ENCODE results near the gene PRPF18.

Gene PRPF18

DNA sequence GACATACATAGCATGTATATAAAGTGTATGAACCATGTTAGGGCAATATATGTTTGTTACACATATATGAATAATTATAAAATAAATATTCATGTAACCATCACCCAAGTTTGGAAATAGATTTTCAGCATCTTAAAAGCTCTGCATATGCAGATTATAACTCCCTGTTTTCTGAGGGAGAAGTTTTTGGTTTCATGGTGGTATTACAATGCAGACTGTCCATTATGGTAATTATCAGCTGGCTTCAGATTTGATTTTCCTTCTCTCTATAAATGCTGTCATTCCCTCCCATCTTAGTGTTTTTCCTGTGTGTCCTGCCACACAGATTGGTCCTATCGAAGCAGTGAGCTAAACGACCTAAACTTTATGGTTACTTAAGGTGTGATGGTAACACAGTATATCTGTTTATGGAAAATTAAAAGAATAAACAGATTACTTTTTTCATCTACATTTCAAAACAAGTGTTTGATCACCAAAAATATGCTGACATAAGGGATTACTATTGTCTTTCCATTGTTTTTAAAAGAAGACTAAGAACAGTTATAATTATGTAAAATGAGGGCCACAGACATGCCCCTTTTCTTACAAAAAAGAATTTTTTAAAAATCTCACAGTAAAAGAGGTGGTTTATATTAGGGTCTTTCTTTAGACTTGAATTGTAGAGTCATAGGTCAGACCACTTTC is 17.7 kb downstream of the PRPF18 start:
- no peak for DNase-seq (ENCODE audit: low spot score)

DNA sequence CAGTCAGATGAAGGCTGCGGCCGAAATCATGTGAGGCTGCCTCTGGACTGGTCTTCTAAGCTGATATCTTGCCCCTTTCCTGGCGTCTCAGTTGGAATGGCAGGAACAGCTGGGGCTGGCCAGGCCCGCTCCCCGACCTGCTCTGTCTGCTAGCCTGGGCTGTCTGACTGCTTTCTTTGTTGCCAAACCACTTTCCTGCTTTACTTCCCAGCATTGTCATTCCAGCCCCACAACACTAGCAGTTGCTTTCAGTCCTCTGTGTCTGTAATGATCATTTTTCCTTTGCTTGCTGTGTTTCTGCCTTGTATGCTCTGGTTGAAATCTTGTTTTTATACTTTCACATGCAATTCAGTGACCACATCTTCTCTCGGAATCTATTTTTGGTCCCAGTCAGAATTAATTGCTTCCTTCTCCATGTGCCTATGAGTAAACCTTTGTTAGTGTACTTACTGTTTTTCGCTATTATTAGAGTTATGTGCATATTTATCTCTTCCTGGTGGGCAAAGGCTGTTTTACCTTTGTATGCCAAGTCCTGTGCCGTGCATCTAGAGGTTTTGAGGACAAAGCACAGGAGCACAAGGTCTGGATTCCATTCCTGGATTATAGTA is 21.6 kb downstream of the PRPF18 start:
- no peak for DNase-seq (ENCODE audit: low spot score)

DNA sequence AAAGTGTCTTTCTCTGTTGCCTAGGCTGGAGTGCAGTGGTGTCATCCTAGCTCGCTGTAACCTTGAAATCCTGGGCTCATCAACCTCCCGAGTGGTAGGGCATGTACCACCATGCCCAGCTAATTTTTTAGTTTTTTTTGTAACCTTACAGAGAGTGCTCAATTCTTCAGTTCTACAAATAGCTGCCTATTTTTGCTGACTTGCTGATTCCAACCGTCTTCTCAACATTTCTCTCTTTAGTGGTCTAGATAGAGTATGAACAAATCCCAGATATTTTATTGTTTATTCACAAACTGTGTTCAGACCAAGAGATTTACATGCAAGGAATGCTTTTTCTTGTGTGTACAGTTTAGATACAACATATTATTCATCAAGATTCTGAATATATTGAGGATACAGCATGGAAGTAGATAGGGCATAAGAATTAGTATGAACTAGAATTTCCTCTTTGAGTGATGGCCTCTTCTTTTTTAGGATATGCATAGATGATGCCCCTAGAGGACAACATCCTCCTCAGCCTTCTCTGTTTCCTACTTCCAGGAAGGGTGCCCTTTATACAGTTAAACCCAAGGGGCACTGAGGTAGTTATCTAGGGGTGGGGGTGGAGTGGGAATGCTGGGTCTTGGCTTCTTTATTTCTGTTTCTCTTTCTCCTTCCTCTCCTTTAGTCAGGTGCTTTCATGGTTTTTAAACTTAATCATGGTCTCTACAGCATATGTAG is 26.0 kb downstream of the PRPF18 start:
- no peak for DNase-seq (ENCODE audit: low spot score)

DNA sequence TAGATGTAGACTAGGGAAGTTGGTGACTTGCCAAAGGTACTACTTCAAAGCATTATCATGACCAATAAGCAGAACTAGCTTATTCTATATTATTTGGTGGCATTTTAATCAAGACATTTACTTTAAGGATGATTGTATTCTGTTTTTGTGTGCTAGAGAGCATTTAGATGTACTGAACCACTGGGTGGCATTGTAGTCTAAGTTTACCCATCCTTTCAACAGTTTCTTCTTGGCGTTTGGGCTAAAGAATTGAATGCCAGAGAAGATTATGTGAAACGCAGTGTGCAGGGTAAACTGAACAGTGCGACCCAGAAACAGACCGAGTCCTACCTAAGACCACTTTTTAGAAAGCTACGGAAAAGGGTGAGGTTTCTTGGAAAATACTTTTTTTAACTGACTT is 26.8 kb downstream of the PRPF18 start:
- no peak for DNase-seq (ENCODE audit: low spot score)

DNA sequence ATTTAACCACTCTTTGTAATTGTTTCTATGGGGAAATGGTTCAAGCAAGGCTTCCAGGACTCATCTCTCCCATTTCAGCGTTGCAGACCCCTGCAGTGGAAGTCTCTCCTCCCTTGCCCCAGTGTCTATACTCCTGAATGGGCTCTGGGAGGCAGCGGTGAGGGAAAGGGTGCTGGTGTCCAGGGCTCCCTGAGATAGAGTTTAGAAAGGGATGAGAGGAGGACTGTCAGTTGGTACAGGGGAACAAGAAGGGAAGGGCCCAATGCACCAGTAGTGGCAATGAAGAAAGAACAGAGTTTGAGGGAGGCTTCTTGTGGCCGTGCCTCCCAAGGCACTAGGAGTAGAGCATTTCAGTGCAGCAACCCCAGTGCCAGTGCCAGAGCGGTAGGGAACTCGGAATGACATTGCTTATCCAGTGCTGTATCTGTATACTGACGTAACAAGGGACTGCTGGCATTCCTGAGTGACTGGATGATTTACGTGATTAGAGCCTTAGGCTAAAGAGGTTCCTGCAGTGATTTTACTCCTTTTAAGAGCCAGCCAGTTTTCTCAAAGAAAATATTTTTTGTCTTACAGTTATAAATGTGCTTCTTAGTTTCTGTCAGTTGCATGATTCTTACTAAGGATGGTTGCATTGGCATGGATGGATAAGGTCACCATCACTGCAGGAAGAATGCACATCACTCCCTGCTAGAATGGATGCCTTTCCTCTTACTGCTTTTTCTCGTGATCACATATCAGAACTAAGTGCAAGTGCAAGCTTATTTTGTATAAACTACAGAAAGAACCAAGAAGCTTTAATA is 28.0 kb downstream of the PRPF18 start:
- no peak for DNase-seq (ENCODE audit: low spot score)

DNA sequence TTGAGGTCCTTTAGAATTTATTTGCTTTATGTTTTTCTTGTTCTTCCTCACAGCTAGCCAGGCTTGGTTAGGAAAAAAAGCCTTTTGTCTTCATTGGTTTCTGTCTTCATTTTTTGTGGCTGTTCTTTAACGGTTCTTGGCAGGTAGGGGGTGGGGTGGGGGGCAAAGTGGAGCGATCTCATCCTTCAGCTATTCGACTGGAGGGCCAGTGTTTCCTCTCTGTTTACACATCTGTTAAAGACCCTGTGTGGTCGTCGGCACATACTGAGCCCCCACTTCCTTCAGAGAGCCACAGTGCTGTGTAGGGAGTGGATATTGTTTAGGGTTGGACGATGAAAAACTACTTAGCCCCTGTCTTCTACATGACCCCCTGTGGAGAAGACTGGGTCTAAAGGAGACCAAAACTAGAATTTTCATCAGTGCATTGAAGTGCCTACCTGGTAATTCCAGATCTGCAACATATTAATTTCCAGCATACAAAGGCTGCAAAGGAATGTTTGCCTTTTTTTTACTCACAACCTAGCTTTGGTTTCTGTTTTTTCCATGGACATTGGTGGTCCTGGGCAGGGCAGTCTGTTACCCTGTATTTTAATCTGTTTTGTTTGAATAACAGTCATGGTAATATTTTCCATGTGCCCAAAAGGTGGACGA is 29.0 kb downstream of the PRPF18 start:
- no peak for DNase-seq (ENCODE audit: low spot score)

DNA sequence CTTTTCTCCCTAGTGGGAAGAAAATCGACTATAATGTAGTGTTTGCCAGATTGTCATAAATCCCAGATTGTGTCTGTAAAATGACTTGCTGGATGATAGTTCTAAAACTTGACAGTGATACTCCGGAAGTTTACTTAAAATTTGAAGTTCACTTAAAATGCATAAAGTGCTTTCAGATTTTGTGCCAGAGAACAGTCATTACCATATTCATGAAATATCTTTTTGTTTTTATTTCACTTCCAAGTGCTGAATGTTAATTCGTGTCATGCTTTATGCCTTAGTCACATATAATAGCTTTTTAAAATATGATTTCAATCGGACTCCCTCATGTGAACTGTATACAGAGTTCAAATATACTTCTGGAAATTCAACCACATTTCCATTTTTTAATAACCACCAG is 30.4 kb downstream of the PRPF18 start:
- DNase-seq (ENCODE audit: low spot score) = no peak

DNA sequence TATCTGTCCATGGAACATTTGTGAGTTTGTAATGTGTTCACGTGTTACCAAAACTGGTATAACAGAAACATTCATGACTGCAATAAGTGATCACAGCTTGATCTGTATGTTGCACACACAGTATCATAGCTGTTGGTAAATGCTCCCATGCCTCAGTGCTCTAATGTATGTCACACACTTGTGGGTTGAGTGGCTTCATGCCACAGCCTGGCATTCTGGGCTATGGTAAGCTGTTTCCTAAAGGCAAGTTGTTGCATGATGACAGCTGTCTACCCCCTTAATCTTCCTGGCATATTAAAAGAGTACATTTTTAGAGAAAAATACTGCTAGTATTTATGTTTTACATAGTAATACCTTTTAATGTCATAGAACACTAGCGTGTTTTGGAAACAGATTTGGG is 35.2 kb downstream of the PRPF18 start:
- no peak for DNase-seq (ENCODE audit: low spot score)

DNA sequence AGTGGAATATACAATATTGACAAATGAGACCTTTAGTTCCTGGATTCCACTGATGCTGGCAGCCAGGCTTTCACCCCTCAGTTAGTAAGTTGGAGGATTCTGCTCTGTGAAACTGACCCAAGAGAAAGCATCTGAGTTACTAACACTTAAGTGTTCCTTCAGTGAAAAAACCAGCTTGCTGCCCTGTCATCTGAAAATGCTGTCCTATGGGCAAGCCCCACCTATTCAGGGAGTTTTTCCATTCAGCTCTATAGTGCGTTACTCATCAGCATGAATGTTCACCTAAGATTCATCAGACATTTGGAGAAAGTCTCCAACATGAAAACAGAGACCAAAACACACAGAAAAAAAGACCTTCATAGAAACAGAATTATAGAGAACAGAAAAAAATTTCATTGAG is 37.9 kb downstream of the PRPF18 start:
- DNase-seq (ENCODE audit: low spot score) = no peak

DNA sequence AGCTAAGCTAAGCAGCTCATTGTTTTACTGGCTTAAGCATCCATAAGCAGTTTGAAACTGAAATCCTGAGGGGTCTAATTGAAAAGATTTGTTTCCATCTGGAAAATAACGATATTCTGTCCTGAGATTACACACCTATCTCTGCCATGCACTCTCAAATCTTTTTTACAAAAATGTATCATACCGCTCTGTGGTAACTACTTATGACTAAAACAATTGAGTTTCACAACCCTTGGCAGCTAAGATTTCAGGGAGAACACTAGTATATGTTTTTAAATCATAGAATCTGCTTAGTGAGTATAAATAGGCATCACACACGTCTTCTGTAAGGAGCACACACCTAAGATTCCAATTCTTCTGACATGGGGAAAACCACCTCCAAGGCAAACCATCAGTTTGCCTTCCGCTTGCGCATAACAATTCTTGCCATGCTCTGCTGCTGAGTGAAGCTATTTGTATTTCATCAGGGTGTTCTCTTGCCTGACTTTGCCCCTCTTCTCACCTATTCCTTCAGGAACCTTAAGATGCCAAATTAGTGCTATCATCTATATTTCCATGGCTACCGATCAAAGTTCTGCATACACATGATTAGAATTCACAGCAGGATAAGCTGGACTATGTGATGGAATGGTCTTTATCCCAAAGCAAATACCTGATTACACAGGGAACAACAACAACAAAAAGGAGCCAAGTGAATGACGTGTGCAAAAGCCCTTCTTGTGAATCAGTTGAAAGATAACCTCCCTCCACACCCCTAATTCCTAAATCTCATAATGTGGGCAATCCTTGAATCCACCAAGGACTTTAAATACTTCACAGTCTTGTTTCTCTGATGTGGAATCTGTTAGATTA is 40.9 kb downstream of the PRPF18 start:
- no peak for DNase-seq (ENCODE audit: low spot score)

DNA sequence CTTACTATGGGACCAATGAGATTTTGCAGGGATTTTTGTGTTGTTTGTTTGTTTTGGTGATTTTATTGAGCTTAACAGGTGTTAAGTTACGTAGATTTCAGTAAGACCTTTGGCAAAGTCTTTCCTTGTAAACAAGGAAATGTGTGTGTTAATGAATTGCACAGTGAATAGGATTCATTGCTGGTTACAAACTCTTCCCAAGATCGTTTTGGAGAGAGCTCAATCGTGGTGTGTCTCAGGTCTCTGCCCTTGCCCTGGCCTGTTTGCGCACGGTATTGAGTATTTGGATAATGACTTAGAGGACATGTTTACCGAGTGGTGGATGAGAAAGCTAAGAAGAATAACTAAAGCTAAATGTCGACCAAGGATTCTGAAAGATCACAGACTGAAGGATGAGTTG is 41.9 kb downstream of the PRPF18 start:
- no peak for DNase-seq (ENCODE audit: low spot score)

DNA sequence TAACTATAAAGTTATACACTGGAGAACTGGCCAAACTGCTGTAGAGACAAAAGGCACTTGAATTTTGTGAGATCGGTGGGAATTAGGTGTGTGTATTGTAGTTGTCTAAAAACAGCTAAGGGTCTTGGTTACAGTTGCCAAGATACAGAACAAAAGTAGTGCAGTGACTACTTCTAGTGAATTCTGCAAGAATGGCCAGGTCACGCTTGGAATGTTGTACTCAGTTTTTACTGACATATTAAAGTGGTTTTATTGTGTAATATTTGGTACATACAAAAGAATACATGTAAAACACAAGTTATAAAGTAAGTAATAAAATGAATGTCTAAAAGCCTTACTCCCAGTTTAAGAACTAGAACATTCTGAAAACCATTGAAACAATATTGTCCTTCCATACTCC is 42.4 kb downstream of the PRPF18 start:
- no peak for DNase-seq (ENCODE audit: low spot score)

DNA sequence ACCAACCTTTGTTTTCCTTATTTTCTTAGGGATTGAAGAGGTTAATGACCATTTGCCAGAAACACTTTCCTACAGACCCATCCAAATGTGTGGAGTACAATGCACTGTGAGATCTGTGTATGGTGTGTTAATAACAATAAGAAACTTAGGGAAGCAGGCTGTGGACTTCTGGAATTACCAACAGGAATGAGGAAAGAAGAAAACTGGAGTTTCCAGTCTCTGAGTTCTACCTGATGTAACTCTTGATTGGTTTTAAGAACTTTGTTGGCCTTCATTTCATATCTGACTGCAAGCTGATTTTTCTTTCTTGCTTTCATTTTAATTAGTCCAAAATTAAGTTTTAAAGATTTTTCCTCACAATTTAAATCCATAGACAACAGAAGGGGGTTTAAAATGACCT is 43.5 kb downstream of the PRPF18 start:
- DNase-seq (ENCODE audit: low spot score) = no peak

DNA sequence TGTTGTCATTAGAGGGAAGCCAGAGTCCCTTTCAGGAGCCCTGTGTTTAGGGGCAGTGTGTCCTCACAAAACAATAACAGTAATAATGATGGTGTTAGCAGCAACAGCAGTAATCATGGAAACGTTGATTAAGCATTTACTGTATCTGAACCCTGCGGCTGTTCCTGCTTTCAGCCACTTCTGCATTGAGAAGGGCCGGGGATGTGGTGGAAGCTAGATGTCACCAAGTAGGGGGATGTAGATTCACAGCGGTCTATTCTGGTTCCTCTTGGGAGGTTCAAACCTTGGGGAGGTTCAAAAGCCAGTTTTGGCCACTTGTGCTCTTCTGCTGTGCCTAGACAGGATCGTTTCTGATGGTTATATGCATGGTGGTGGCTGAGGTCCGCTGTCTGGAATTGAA is 44.8 kb downstream of the PRPF18 start:
- no peak for DNase-seq (ENCODE audit: low spot score)

DNA sequence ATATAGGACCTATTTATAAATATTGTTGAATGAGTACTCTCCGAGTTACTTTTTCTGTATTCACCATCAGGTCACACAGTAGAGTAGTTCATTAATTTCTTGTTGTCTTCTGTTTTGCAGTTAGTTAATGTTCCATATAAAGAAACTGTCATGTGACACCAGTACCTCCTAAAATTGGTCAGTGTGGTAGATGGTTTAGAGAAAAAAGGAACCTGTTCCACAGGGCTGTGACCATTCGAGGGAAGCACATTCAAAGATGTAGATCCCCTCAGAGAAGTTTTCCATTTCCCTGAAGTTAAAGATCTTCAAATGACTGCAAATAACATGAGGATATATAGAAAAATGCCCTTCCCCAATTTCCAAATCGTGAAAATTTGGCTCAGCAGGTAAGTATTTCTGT is 45.7 kb downstream of the PRPF18 start:
- DNase-seq (ENCODE audit: low spot score) = no peak

DNA sequence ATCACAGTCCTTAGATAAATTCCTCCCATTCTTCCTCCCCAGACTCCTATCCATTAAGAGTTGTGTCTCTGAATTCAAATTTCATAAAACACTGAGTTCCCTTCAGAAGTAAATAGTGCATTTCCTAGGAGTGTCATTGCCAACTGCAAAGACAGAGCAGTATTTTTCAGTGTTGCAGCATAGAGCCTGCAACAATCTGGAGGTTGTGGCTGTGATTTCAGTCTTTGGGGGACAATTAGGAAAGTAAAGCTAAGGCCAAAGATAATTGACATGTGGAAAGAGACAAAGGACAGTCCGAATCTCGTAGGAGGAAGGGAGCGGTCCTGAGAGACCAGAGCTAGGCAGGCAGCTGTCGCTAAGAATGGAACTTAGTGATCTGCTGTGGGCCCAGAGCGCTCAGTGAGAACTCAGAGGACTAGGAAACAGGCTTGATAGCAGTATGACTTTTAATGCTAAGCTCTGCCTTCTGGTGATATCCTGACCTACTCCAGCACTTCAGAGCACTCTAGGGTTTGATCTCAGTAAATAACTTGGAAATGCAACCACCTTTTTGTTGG is 46.2 kb downstream of the PRPF18 start:
- no peak for DNase-seq (ENCODE audit: low spot score)

DNA sequence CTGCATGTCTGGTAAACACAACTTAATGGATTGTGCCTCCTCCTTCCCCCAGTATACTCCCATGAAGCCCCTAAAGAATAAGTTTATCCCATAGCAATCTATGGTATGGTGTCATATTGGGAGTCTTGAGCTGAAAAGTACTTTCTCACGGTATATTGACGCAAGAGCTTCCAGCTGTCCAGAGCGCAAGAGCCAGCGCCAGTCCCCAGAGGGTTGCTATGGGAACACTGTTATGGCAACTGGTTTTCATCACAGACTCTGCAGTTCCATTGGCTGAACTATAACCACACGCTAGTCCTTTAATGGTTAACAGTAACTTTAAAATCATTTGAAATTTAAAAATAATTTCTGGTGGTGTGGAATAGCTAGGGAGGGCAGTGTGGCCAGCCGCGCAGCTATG is 46.9 kb downstream of the PRPF18 start:
- no peak for DNase-seq (ENCODE audit: low spot score)

DNA sequence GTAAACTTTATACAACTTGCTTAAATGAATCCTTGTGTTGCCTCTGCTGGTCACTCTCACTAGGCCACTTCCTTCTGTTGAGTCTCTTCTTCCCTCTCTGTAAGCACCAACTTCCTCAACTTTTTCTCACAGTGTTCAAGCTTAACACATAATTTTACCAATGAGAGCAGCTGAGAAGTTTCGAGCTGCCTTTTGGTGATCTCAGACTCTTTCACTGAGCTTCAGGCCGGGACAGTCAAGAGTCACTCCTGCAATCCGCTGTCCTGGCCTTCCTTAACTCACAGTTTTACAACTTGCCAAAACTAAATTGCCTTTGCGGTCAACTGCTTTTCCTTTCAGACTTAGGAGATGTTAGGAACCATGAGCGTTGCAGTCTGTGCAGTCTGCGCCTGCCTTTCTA is 47.4 kb downstream of the PRPF18 start:
- DNase-seq (ENCODE audit: low spot score) = no peak

DNA sequence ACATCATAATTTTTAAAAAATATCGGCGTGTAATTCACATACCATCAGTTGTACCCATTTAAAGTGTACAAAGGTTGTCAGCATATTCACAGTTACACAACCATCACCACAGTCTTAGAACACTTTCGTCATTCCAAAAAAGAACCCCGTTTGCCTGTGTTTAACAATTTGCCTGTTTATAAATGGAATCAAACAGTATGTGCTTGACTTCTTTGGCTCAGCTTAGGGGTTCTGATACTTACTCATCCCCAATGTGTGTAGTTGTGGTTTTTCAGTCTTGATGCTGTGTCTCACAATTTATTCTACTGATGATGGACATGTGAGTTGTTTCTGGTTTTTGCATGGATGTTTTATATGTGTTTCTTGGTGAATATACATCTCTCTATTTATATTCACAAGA is 50.0 kb downstream of the PRPF18 start:
- no peak for DNase-seq (ENCODE audit: low spot score)

DNA sequence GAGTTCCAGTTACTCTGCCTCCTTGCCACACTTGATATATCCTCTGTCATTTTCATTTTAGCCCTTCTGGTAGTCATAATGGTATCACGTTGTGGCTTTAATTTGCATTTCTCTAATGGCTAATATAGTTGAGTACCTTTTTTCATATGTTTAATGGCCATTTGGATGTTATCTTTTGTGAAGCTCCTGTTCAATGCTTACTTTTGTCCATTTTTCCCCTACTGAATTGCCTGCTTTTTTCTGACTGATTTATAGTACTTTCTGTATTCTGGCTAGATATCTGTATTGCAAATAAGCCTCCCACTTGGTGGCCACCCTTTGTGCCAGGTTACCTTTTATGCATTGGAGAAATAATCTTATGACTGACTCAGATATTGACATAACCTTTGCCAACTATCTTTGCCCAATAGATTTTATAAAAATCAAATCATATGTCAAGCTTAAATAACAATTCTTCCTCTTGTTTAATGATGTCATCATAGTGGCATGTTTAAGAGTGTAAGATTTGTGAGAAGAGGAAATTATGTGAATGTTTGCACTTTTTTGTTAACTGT is 50.6 kb downstream of the PRPF18 start:
- DNase-seq (ENCODE audit: low spot score) = no peak

DNA sequence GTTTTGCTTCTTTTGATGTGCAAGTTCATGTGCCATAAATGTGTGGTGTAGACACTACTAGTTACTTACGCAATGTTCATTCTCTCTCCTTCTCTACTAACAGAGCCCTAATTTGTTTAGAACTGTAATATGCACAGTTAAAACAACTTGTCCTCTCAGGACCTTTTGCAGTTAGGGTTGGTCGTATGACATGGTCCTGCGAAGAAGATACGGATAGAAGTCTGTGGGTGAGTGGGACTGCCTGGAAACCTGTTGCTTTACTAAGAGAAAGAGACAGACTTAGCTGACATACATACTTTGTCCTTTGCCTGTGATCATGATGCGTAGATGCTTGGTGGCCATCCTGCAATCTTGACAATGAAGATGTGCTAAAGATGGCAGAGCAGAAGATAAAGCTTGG is 51.1 kb downstream of the PRPF18 start:
- no peak for DNase-seq (ENCODE audit: low spot score)
